ENCODE measurements around the gene RIMS4. TPM values are rescaled to one million over a fixed set of nuclear protein-coding genes. Genes with fewer than 3 reads are reported as not detected.

Gene RIMS4
- total and polyA plus RNA-seq, 2 of the 8 experiments (the other 6 are each of a cell fraction or from before 2014, with no cell fraction given), result 13.3 to 44.2 TPM

DNA sequence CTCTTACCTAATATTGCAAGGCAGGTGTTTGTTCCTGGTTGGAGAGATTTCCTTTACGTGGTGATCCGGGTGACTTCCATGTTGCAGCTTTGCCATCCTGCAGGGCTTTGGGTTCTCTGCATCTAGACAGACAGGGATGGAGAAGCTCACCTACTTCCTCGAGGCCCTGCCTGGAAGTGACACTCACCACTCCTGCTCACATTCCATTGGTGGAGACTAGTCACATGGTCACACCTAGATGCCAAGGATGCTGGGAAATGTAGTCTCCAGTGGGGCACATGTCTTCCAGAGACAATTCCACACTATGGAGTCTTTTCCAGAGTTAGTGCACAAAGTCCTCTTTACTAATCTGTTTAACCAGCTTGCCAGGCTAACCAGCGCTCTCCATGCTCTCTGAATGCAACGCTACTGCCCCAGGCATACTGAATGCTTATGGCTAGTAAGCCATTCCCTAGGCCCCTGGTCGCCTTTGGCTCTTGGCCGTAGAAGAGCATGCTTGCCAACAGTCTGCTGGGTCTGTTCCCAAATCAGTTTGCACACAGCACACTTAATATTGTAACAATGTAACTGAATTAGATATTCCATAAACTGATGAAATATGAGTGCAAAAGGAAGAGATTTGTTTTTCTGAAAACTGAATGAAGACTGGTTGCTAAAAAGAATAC, 71.4 kb downstream of the RIMS4 start:
- Histone ChIP-seq H2BK15ac (ENCODE audit: low read length) (no peak overlapping the region), H2BK120ac (replicated peaks; ENCODE audit: low read depth, low read length) (no peak overlapping the region), H3K4ac (replicated peaks; ENCODE audit: insufficient read length, low read depth, low read length) (no peak overlapping the region), H2AFZ (ENCODE audit: low read length) (no peak overlapping the region), H3K18ac (ENCODE audit: extremely low read depth, low read length) (no peak overlapping the region), H4K5ac (ENCODE audit: insufficient read length, low read depth, low read length) (no peak overlapping the region), H3K23me2 (ENCODE audit: low read depth, low read length) (no peaks in the 10 kb centered on the region), H4K91ac (replicated peaks; ENCODE audit: insufficient read length, low read length) (no peak overlapping the region), H4K8ac (ENCODE audit: extremely low read depth, insufficient read depth, low read length) (no peak overlapping the region), H2AK5ac (ENCODE audit: low read depth, low read length) (no peak overlapping the region; the same call in 1 of the 2 replicates), H3K56ac (replicated peaks; ENCODE audit: insufficient read length, low read depth, low read length) (no peak overlapping the region), H3K23ac (ENCODE audit: insufficient read length) (no peak overlapping the region), H3K27me3 (replicated peaks in 1 of 4; ENCODE audit: control insufficient read depth in 3 of 4, extremely low read depth in 1 of 4, insufficient read depth in 3 of 4, low read length in 3 of 4) (peaks cover 0 to 9% (median 4%) of the 10 kb centered on the region in 4 experiments; a peak in 5 of 7 replicates), H2BK5ac (ENCODE audit: low read depth, low read length) (no peak overlapping the region), H3K4me2 (ENCODE audit: insufficient read depth in 1 of 2, low read depth in 2 of 2, low read length in 2 of 2) (no peak overlapping the region; a peak in 1 of 4 replicates), H3K79me1 (ENCODE audit: low read depth, low read length) (no peaks in the 10 kb centered on the region), H3K79me2 (ENCODE audit: control insufficient read depth in 1 of 2, insufficient read depth in 2 of 2, low read length in 2 of 2) (no peaks in the 10 kb centered on the region), H4K20me1 (replicated peaks in 1 of 2; ENCODE audit: control insufficient read depth in 1 of 2, insufficient read depth in 2 of 2, low read length in 2 of 2) (no peaks in the 10 kb centered on the region), H2BK20ac (ENCODE audit: low read length) (peak overlapping the region; percentile 77; the same call in 1 of the 2 replicates), H3K14ac (ENCODE audit: insufficient read length) (no peak overlapping the region), H3K4me3 (ENCODE audit: extremely low read depth in 1 of 4, insufficient read depth in 2 of 4, low read depth in 3 of 4, low read length in 4 of 4) (peak overlapping the region in 1 of 4 experiments; percentile 12; a peak in 1 of 8 replicates), H3K27ac (ENCODE audit: low read depth, low read length) (no peak overlapping the region), H3K4me1 (replicated peaks in 1 of 4; ENCODE audit: control insufficient read depth in 3 of 4, insufficient read depth in 4 of 4, low read length in 3 of 4) (peaks cover 0 to 2% (median 0%) of the 10 kb centered on the region in 4 experiments; a peak in 1 of 7 replicates), H3K9me3 (ENCODE audit: insufficient read depth in 2 of 2, low read depth in 1 of 2, low read length in 1 of 2) (no peaks in the 10 kb centered on the region; a peak in 1 of 4 replicates), H3K9ac (replicated peaks in 1 of 4; ENCODE audit: extremely low read depth in 1 of 4, low read depth in 3 of 4, low read length in 3 of 4) (no peak overlapping the region), H3K36me3 (ENCODE audit: control insufficient read depth in 2 of 4, insufficient read depth in 4 of 4, low read length in 3 of 4) (no peaks in the 10 kb centered on the region), H2BK12ac (ENCODE audit: low read depth, low read length) (no peak overlapping the region)
- peak; percentile 96 for FAIRE-seq
- 79% methylated on average over 7 of the region's 7 CpGs; no CpG with 5 or more reads in 1 of the 2 experiments for WGBS, 2 experiments (ENCODE audit: extremely low coverage in 1 of 2, insufficient coverage in 1 of 2, insufficient read length in 1 of 2, insufficient replicate concordance in 2 of 2, low coverage in 1 of 2, low lambda C conversion rate in 2 of 2, missing lambda C conversion rate in 1 of 2)
- POLR2A ChIA-PET (ENCODE audit: partially characterized antibody), result interaction anchor here (0.8 to 1.0 kb wide), 2 partner anchors 9 to 49 kb away, joined by 3 read pairs; no protein-coding TSS in a partner anchor
- DNase-seq (ENCODE audit: low read depth in 1 of 2, low spot score in 2 of 2), result peak in 1 of 2 experiments; percentile 75
- CTCF ChIA-PET (ENCODE audit: partially characterized antibody), result interaction anchor here (0.6 to 2.8 kb wide), 12 partner anchors 8 to 259 kb away, joined by 3 to 19 read pairs (median 4); no protein-coding TSS in a partner anchor

Measured in H1 (cell line).